Activated CD8-positive, alpha-beta memory T cell treated with anti-CD3 and anti-CD28 coated beads, Interleukin-2, amount 50 U/mL, for 24 hours (primary cell): ENCODE data around the gene ALOXE3.

Experiments used
- DNase-seq: peaks from one replicate; pipeline ENCODE4 v3.0.0-alpha.2; 2020; ENCODE audit errors: extremely low read depth

Gene ALOXE3

GRCh38 chr17:8048736-8049135 is 69.6 kb downstream of the ALOXE3 start:
- DNase-seq: no peak

- no peak for DNase-seq
These were observed 70.1 kb downstream of the ALOXE3 start for GRCh38 chr17:8048236-8048635.

DNA sequence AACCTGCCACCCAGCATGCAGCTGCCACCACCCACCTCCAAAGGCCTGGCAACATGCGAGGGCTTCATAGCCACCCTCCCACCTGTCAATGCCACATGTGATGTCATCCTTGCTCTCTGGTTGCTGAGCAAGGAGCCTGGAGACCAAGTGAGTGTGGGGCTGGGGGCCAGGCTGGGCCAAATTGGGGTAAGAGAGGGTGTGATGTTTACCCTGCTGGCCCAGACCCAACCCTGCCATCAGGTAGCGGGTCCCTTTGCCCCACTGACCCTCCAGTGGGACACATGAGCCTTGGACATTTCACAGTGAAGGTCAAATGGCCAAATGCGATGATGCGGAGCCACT is 70.6 kb downstream of the ALOXE3 start:
- no peak for DNase-seq

DNA sequence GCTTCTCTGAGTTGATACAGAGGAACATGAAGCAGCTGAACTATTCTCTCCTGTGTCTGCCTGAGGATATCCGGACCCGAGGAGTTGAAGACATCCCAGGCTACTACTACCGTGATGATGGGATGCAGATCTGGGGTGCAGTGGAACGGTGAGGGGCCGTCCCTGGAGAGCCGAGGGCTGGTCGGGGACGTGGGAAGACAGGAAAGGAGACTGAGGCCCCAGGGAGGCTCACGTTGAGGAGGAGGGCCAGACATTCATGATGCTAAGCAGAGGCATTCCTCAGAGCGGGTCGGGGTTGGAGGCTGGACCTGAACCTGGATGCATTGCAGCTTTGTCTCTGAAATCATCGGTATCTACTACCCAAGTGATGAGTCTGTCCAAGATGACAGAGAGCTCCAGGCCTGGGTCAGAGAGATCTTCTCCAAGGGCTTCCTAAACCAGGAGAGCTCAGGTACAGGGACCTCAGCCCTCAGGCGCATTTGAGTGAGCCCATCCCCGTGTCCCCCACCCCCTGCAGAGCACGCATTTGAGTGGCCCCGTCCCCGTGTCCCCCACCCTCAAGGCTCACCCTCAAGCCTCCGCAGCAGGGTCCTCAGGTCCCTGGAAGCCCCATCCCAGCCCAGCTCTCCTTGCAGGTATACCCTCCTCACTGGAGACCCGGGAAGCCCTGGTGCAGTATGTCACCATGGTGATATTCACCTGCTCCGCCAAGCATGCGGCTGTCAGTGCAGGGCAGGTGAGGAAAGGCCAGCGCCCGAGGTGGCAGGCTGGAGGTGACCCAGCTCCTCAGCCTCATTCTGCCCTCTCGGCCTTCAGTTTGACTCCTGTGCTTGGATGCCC is 71.2 kb downstream of the ALOXE3 start:
- DNase-seq: no peak

DNA sequence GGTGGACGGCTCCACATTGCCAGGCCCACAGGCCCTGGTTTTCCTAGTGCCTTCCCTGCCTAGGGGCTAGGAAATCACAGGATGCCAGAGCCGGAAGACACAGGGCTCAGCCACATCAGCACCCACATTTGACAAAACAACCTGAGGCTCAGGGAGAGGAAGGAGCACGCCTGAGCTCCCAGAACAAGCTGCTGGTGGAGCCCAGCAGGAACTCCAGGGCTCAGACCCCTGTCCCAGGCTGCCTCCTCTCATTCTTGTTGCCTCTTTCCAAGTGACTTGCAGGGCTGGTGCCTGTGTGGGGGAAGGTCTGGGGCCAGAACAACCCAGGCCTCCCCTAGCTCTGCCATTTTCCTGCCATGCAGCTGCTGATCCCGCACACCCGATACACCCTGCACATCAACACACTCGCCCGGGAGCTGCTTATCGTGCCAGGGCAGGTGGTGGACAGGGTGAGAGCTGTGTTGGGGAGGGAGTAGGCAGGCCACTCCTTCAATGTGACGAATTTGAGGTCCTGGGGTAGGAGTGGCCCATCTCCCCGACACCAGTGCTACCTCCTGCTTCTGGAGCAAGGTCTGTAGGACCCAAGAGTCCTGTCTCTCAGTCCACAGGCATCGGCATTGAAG is 71.9 kb downstream of the ALOXE3 start:
- no peak for DNase-seq
